ENCODE measurements around the gene MYO15B. TPM values are rescaled to one million over a fixed set of nuclear protein-coding genes. Genes with fewer than 3 reads are reported as not detected.

Gene MYO15B
- total RNA-seq, 1 experiment from 2014 or later: 26.5 TPM

DNA sequence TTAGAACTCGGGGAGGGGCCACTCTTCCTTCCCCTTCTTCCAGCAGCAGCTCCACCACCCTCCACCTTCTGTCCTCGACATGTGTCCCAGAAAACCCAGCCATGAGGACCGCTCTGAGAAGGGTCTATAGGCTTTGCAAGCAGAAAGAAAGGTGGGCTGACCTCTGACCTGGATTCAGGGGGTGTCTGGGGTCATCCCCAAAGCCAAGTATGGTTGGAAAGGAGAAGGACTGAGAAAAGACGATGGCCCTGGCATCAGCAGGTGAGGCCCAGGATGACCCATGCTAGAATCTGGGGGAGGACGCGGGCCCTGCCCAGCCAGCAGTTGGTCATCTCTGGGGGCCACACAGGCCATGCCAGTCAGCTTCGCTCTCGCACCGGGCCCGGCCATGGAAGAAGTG is 39.5 kb downstream of the MYO15B start:
- ChIA-PET POLR2A (no interaction called here), CTCF (interaction anchor here (0.6 to 0.7 kb wide), 2 partner anchors 33 to 286 kb away, joined by 5 to 11 read pairs; no protein-coding TSS in a partner anchor)
- in situ Hi-C loops (cut with HindIII; ENCODE audit: low pct_unique_long_range_greater_than_20kb, low sequenced_read_pairs): no loop called here
- DNase-seq (ENCODE audit: low read depth, low spot score) (no peak), ATAC-seq (no peak)
- H3K27ac ChIP-seq (ENCODE audit: low read length): no peak overlapping the region
- no peaks in the 10 kb centered on the region for H3K4me1 ChIP-seq (ENCODE audit: control insufficient read depth, insufficient read depth, low read length)
- no TSS peak for BruUV-seq (replicated peaks)
- H3K4me3 ChIP-seq (ENCODE audit: low read depth in 2 of 2, low read length in 2 of 2): no peak overlapping the region
- no peaks in the 10 kb centered on the region for H3K9me3 ChIP-seq (ENCODE audit: control insufficient read depth, insufficient read depth, low read depth, low read length)
- H3K27me3 ChIP-seq (ENCODE audit: control insufficient read depth, insufficient read depth, low read length): no peaks in the 10 kb centered on the region
- TF ChIP-seq TCF7L2 (IDR thresholded peaks at IDR 0.05; ENCODE audit: low read depth, low read length): no peak
- no peak for TF ChIP-seq SIN3A (IDR thresholded peaks at IDR 0.05; ENCODE audit: borderline replicate concordance, insufficient read depth, low read depth, low read length)
- TF ChIP-seq POLR2AphosphoS5 (IDR thresholded peaks at IDR 0.05; ENCODE audit: low read depth, low read length): no peak
- TF ChIP-seq, protein P1, sequence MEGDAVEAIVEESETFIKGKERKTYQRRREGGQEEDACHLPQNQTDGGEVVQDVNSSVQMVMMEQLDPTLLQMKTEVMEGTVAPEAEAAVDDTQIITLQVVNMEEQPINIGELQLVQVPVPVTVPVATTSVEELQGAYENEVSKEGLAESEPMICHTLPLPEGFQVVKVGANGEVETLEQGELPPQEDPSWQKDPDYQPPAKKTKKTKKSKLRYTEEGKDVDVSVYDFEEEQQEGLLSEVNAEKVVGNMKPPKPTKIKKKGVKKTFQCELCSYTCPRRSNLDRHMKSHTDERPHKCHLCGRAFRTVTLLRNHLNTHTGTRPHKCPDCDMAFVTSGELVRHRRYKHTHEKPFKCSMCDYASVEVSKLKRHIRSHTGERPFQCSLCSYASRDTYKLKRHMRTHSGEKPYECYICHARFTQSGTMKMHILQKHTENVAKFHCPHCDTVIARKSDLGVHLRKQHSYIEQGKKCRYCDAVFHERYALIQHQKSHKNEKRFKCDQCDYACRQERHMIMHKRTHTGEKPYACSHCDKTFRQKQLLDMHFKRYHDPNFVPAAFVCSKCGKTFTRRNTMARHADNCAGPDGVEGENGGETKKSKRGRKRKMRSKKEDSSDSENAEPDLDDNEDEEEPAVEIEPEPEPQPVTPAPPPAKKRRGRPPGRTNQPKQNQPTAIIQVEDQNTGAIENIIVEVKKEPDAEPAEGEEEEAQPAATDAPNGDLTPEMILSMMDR (IDR thresholded peaks at IDR 0.05): no peak
- TF ChIP-seq, protein P2, sequence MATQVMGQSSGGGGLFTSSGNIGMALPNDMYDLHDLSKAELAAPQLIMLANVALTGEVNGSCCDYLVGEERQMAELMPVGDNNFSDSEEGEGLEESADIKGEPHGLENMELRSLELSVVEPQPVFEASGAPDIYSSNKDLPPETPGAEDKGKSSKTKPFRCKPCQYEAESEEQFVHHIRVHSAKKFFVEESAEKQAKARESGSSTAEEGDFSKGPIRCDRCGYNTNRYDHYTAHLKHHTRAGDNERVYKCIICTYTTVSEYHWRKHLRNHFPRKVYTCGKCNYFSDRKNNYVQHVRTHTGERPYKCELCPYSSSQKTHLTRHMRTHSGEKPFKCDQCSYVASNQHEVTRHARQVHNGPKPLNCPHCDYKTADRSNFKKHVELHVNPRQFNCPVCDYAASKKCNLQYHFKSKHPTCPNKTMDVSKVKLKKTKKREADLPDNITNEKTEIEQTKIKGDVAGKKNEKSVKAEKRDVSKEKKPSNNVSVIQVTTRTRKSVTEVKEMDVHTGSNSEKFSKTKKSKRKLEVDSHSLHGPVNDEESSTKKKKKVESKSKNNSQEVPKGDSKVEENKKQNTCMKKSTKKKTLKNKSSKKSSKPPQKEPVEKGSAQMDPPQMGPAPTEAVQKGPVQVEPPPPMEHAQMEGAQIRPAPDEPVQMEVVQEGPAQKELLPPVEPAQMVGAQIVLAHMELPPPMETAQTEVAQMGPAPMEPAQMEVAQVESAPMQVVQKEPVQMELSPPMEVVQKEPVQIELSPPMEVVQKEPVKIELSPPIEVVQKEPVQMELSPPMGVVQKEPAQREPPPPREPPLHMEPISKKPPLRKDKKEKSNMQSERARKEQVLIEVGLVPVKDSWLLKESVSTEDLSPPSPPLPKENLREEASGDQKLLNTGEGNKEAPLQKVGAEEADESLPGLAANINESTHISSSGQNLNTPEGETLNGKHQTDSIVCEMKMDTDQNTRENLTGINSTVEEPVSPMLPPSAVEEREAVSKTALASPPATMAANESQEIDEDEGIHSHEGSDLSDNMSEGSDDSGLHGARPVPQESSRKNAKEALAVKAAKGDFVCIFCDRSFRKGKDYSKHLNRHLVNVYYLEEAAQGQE (IDR thresholded peaks at IDR 0.05; ENCODE audit: insufficient read depth in 1 of 2, low read depth in 2 of 2, low read length in 1 of 2): no peak
- intact Hi-C loops (cut with micrococcal nuclease; ENCODE audit: unreplicated experiment): no loop called here
- no peaks in the 10 kb centered on the region for H3K36me3 ChIP-seq (ENCODE audit: control insufficient read depth, insufficient read depth, low read length)

DNA sequence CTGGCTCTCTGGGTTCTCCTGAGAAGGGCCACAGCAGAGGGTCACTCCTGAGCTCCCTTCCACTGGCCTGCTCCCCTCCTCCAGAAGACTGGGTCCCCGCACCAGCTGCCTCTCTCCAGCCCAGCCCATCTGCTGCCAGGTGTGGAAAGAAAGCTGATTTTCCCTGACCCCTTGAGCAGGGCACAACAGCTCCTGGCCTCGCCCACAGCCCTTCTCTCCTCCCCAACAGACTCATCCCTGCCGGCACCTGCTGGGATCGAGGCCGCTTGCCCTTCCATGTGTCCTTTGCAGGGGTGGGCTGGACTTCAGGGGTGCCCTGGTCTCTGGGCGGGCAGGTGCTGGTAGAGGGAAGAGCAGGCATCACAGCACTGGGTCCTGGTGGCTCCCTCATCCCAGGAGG is 40.8 kb downstream of the MYO15B start:
- no peaks in the 10 kb centered on the region for H3K9me3 ChIP-seq (ENCODE audit: control insufficient read depth, insufficient read depth, low read depth, low read length)
- intact Hi-C loops (cut with micrococcal nuclease; ENCODE audit: unreplicated experiment): no loop called here
- in situ Hi-C loops (cut with HindIII; ENCODE audit: low pct_unique_long_range_greater_than_20kb, low sequenced_read_pairs): no loop called here
- H3K36me3 ChIP-seq (ENCODE audit: control insufficient read depth, insufficient read depth, low read length): no peaks in the 10 kb centered on the region
- ChIA-PET CTCF (interaction anchor here (0.6 to 0.7 kb wide), 4 partner anchors 28 to 151 kb away, joined by 4 to 7 read pairs (median 5); no protein-coding TSS in a partner anchor), POLR2A (no interaction called here)
- DNase-seq (ENCODE audit: low read depth, low spot score) (no peak), ATAC-seq (no peak)
- H3K4me3 ChIP-seq (ENCODE audit: low read depth in 2 of 2, low read length in 2 of 2): no peak overlapping the region
- no peaks in the 10 kb centered on the region for H3K27me3 ChIP-seq (ENCODE audit: control insufficient read depth, insufficient read depth, low read length)
- TF ChIP-seq, protein P1 (IDR thresholded peaks at IDR 0.05): no peak
- no peak for TF ChIP-seq SIN3A (IDR thresholded peaks at IDR 0.05; ENCODE audit: borderline replicate concordance, insufficient read depth, low read depth, low read length)
- TF ChIP-seq TCF7L2 (IDR thresholded peaks at IDR 0.05; ENCODE audit: low read depth, low read length): no peak
- no peak for TF ChIP-seq POLR2AphosphoS5 (IDR thresholded peaks at IDR 0.05; ENCODE audit: low read depth, low read length)
- TF ChIP-seq, protein P2 (IDR thresholded peaks at IDR 0.05; ENCODE audit: insufficient read depth in 1 of 2, low read depth in 2 of 2, low read length in 1 of 2): no peak
- no TSS peak for BruUV-seq (replicated peaks)
- no peak overlapping the region for H3K27ac ChIP-seq (ENCODE audit: low read length)
- H3K4me1 ChIP-seq (ENCODE audit: control insufficient read depth, insufficient read depth, low read length): peaks cover 9% of the 10 kb centered on the region

All from Panc1 (cell line).